Activated T-cell treated with anti-CD3 and anti-CD28 coated beads, Interleukin-2, amount 50 U/mL, for 48 hours (primary cell): Measurements from ENCODE around the gene ATRAID.
A peak's percentile ranks its signal among the peaks of the same experiment; 100 is the strongest.
"Not testable (repeated sequence)": the region's sequence is repeated elsewhere in the genome, so short reads cannot be mapped to it uniquely, and the experiment has no call there.

Source experiments
- DNase-seq, 2 experiments: peaks; one replicate each; pipeline ENCODE4 v3.0.0-alpha.2; 2020

Gene ATRAID, protein sequence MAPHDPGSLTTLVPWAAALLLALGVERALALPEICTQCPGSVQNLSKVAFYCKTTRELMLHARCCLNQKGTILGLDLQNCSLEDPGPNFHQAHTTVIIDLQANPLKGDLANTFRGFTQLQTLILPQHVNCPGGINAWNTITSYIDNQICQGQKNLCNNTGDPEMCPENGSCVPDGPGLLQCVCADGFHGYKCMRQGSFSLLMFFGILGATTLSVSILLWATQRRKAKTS

GRCh38 chr2:27211943-27212625 is at the start of gene ATRAID, which contains the start of gene SLC5A6:
ATRAID (plus strand) TSS chr2:27212041; CDS start chr2:27212369, 328 bp downstream.
SLC5A6 (minus strand) TSS chr2:27212268; CDS start chr2:27207650, 4,618 bp downstream.
- DNase-seq = peak; percentile 91 to 94

DNA sequence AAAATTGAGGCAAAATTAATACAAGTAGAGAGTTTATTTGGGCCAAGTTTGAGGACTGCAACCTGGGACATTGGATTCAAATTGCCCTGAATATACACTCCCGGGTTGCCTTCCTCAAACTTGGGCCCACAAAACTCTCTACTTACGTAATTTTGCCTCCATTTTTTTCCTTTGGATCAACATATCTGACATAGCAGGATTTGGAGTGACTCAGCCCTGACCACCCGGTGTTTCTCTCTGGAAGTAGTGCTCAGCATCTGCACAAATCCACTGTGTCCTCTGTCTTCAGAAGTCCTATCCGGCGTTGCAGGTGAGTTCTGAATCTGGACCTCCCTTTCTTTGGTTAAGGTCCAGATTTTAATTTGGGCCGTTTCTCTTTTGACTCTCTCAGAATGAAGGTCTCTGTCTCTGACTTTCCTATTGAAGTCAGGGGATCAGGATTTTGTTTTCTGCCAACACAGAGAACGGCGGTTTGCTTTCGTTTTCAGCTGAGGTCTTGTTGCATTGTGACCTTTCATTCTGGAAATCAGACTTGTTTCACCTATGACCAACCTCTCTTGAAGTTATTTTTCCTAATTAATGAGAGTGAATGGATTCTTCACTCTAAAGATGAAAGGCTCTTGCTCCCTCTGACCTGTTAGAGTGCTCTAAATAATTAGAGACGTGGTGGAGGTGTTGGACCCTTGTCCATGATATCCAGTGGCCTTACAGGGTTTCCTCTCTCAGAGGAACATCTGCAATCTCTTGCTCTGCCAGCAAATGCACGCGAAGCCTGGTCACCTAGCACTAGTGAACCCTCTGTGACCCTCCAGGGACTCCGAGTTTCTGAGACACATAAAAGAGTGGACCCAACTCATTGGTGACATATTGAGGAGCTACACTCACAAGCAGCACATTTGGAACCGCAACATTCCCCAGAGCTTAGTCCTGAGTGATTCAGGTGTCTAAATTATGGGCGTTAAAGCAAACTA is 49.4 kb upstream of the ATRAID start:
- no peak for DNase-seq

DNA sequence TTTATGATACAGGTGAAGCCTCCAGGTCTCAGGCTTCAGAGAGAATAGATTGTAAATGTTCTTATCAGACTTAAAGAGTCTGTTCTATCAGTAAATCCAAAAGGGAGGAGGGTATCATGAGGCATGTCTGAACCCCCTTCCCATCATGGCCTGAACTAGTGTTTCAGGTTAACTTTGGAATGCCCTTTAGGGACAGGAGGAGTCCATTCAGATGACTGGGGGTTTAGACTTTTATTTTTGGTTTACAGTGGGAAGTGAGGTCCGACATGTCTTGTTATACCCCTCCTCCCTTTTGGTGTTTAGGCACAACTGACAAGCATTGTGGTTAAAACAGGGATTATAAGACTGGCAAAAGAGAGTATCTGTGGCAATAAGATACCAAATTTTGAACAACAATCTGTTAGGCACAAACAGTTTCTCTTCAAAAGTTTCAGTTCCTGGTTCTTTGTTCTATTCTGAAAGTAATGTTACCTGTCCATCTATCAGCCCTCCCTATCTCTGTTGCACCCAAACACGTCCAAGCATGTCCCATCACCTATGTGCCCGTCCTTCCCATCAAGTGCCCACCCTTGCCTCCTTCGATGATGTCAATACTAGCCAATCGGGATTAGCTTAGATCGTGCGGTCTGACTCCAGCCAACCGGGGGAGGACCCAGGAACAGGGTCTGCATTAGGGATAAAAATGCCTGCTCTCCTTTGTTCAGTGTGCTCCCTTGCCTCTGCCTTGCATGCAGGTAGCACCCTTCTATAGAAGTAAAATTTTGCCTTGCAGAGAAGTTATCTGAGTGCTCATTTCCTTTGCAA is 46.7 kb upstream of the ATRAID start:
- no peak for DNase-seq

- DNase-seq = no peak
Measured at GRCh38 chr2:27170581-27171337, 41.1 kb upstream of the ATRAID start.

DNA sequence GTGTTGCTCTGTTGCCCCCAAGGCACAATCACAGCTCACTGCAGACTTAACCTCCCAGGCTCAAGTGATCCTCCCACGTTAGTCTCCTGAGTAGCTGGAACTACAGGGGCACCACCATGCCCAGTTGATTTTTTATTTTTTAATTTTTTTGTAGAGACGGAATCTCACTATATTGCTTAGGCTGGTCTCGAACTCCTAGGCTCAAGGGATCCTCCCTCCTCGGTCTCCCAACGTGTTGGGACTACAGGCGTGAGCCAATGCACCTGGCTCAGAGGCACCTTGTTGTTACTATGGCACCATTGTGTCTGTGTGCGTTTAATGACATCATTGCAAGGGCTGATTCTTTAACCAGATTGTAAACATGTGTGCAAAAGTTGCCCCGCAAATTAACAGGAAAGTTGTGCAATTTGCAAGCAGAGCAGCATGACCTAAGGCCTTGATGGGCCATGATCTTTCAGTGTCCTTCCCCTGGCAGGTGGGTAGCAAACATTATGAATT is 40.4 kb upstream of the ATRAID start:
- no peak for DNase-seq

GRCh38 chr2:27174638-27175037 is 37.2 kb upstream of the ATRAID start:
- no peak for DNase-seq

DNA sequence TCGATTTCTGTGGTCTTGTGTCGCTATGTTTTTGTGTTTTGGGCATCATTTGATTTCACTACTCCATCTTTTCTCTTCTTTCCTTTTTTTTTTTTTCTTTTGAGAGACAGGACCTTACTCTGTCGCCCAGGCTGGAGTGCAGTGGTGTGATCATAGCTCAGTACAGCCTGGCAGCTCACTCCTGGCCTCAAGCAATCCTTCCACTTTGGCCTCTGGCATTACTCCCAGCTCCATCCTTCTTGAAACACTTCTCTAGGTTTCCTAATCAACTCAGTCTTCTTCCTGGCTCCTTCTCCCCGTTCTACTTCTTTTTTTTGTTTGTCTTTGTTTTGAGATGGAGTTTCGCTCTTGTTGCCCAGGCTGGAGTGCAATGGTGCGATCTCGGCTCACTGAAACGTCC is 36.5 kb upstream of the ATRAID start:
- DNase-seq = no peak

- DNase-seq = not testable (repeated sequence)
Measured at GRCh38 chr2:27175781-27176180, 36.1 kb upstream of the ATRAID start.

DNA sequence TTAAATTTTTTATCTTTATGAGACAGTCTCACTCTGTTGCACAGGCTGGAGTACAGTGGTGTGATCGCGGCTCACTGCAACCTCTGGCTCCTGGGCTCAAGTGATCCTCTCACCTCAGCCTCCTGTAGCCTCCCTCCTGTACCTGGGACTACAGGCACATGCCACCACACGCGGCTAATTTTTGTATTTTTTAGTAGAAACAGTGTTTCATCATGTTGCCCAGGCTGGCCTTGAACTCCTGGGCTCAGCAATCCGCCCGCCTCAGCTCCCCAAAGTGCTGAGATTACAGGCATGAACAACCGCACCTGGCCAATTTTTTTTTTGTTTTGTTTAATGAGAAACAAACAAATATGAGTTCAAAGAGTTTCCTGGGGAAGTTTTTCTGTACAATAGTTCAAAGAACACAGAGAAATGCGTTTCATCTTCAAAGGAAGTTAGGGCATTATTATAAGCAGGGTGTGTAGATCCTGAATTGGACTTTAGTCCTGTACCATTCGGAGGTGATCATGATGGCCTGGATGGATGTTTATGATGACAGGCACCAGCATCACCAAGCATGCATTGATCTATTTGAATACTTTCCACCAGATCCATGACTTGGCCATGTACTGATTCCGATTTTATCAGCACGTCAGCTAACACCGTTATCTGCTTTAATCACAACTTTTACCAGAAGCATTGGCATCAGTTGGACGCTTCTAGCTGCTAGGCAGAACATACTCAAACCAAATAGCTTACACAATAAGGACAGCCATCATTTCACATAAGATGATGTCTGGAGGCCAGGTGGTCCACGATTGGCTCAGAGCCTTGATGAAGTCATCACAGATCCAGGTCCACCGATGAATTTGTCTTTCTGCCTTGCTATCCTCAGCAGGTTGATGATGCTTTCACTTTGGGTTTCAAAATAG is 34.1 kb upstream of the ATRAID start:
- no peak for DNase-seq

- DNase-seq = no peak
Measured at GRCh38 chr2:27178469-27178868, 33.4 kb upstream of the ATRAID start.

- DNase-seq = no peak
Measured at GRCh38 chr2:27179344-27180000, 32.4 kb upstream of the ATRAID start.

GRCh38 chr2:27182346-27182745 is 29.5 kb upstream of the ATRAID start:
- no peak for DNase-seq

GRCh38 chr2:27184115-27184514 is 27.7 kb upstream of the ATRAID start:
- no peak for DNase-seq

GRCh38 chr2:27185331-27186026 is 26.4 kb upstream of the ATRAID start:
- DNase-seq = no peak

GRCh38 chr2:27186613-27187345 is 25.1 kb upstream of the ATRAID start:
- no peak for DNase-seq

DNA sequence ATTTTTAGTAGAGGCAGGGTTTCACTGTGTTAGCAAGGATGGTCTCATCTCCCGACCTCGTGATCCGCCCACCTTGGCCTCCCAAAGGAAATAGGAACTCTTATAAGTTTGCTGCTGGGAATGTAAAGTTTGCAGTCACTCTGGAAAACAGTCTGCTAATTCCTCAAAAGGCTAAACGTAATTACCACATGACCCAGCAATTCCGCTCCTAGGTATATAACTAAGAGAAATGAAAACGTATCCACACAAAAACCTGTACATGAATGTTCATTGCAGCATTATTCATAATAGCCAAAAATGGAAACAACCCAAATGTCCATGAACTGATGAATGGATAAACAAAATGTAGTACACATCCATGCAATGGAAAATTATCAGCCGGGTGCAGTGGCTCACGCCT is 21.9 kb upstream of the ATRAID start:
- DNase-seq = no peak

DNA sequence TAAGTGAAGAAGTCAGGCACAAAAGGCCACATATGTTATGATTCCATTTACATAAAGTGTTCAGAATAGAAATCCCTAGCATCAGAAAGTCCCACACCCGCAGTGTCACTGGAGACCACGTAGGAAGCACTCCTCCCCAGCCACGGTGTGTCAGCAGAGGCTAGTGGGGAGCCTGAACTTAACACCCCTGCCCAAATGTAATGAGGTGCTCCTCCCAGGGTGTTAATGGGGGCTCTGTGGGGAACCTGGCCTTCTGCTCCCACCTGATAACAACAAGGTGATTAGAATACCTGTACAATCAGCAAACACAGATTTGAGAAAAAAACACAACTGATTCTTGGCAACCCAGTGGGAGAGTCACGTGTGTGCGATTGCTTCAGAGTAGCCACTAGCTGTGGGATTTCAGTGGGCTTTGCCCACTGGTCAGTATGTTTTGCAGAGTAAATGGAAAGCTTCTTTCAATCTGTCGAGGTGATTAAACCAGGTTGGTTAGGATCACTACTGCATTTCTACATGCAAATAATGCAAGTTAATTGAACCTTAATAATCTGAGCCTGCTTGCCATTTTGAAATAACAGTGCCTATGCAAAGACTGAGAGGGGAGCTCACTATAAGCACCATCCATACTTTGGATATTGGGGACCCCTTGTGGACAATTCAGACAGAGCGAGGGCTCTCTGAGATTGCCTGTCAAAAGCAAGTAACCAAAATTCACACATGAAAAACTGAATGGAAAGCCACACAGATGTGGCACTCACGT is 20.6 kb upstream of the ATRAID start:
- DNase-seq = peak; percentile 39 to 41
